Tongue (tissue), 1 donor: ENCODE results near the gene AQP6. TPM values are rescaled to one million over a fixed set of nuclear protein-coding genes. Genes with fewer than 3 reads are reported as not detected.

Source experiments
- total RNA-seq: library from RNA; depleted of rRNA; stranded (reverse); fragments of >200 nt; gene quantifications from one replicate; pipeline ENCODE4 v1.2.3, GENCODE V29; 2014

Gene AQP6
- total RNA-seq, 1 donor from 2014 or later = 0.10 TPM

Other genes starting within 250 kb of the AQP6 start
- gene TMBIM6, start 231.4 kb upstream of the AQP6 start, total RNA-seq = 334 TPM
- 14.3 TPM for gene NCKAP5L, start 144.5 kb upstream of the AQP6 start, total RNA-seq
- gene BCDIN3D, start 129.8 kb upstream of the AQP6 start, total RNA-seq = 3.6 TPM
- 7.8 TPM for gene FAIM2, start 69.0 kb upstream of the AQP6 start, total RNA-seq
- not detected for gene AQP2, start 22.2 kb upstream of the AQP6 start, total RNA-seq
- 10.4 TPM for gene AQP5, start 11.1 kb upstream of the AQP6 start, total RNA-seq
- 31.8 TPM for gene RACGAP1, start 52.5 kb downstream of the AQP6 start, total RNA-seq
- 4.1 TPM for gene ASIC1, start 84.6 kb downstream of the AQP6 start, total RNA-seq
- gene SMARCD1, start 112.4 kb downstream of the AQP6 start, total RNA-seq = 43.8 TPM
- gene GPD1, start 131.1 kb downstream of the AQP6 start, total RNA-seq = 222 TPM
- 76.0 TPM for gene COX14, start 139.3 kb downstream of the AQP6 start, total RNA-seq
- gene CERS5, start 194.4 kb downstream of the AQP6 start, total RNA-seq = 26.5 TPM